SIG-M5 (cell line): ENCODE results near the gene ADAMTS16.

Experiments
- DNase-seq: peaks from one replicate; lab custom pipeline; 2025; lab: John Stamatoyannopoulos, UW

Gene ADAMTS16

DNA sequence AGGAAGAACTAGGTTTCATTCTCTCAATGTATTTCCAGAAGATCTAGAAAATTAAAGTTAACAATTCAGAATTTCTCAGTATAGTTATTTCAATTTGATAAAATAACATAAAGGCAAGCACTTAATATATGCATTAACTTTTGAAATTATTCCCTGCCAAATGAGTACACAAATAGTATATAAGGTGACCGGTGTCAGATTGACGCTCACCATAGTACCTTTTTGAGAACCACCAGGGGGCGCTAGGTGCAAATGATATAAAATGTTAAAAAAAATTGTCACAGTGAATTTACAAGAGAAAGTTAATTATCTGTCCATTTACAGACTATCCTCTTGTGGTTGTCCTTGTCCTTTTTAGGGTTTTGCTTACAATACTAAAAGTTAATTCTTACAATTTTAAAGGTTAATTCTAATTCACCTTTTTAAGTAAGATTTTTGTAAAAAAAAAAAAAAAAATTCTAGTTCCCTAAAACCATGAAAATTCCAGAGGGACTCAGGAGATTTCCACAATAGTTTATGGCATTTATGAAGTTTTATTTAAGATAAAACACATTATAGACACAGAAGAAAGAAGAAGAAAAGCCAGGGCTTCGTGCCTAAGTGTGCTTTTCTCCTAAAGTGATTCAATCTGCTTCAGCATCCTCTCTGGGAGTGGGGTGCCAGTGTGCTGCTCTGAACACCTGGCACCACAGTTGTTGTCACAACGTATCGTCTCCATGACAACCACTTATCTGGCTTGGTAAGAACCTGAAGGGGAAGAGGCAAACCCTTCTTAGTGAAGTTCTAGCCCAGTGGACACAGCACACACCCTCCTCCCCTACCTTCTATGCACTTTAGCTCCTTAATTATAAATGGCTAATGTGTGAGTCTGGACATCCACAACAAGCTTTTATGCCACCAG, 1.7 kb downstream of the ADAMTS16 start:
- DNase-seq: no peak

DNA sequence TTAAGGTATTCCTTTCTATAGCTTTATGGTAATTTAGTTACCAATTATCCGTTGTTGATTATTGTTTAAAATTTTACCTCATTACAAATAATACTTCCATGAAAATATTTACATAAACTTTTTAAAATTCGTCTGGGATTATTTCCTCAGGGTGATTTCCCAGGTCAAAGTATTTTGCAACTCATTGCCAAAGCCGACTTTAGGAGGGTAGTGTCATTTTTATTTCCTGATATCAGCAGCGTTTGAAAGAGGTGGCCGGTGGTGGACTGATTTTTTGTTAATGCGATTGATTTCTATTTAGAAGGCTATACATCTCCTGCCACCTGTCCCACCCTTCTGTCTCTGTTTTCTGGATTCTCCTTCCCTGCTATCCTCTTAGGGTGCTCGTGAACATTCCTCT, 4.3 kb downstream of the ADAMTS16 start:
- no peak for DNase-seq

DNA sequence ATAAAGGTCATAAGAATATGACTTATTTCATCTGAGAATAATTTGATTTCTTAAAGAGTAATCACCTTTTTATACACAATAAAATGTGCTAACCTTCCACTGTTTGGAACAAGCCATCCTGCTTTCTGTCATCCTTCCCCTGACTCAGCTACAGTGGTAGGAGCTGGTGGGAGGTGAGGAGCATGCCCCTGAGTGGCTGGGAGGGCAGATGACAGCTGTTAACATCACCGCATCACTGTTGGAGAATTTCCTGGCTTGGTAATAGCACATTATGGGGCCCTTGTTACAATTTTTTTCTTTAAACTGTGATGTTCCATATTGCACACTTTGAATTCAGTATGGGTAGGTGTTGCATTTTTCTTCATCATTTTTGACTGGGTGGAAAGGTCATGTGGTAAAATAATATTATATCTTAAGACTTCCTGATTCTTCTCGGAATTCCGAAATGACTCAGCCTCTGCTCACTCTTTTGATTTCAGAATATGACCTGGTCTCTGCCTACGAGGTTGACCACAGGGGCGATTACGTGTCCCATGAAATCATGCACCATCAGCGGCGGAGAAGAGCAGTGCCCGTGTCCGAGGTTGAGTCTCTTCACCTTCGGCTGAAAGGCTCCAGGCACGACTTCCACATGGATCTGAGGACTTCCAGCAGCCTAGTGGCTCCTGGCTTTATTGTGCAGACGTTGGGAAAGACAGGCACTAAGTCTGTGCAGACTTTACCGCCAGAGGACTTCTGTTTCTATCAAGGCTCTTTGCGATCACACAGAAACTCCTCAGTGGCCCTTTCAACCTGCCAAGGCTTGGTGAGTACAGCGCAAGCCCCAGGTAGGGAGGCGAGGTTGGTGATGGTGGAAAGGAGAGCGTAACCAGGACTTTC, 5.8 kb downstream of the ADAMTS16 start:
- DNase-seq: no peak

DNA sequence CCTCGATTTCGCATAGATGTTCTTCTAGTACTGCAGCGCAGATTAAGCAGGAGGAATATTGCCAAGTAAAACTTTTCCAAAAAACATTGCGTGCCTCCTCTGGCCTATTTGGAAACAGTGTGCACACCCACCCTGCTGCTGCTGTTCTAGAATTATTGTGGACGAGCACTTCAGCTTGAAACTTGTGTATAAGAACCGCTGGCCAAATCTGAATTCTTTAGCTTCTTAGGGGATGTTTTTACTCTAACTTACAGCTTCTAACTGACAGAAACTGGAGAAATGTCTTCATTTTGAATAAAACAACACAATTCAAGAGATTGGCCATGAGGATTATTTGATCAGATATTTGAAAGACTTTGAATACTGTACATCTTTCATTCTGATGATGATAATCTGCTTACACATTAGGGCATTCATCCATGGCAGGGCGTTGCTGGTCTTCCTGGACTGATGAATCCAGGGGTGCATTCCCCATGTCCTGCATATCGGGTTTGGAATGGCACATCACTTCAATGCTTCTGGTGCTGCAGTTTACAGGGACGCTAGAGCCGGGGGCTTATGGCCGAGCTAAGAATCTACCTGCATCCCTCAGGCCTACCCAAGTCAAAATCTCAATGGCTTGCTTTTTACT, 6.5 kb downstream of the ADAMTS16 start:
- no peak for DNase-seq

DNA sequence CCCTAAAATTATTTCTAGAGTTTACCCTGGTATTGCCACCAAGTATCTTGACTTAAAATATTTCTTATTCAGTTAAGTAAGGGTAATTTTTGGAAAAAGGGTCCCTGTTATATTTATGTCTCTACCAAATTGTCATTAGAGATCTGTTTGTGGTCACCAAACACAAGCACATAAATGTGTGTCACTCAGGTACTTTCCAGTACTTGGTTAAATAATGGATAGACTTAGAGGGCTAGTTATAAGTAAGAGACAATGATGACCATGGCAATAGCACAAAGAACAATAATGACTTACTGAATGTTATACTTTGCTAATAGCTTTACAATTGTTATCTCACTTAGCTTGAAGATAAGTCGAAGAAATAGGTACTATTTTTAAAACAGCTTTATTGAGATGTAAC, 9.0 kb downstream of the ADAMTS16 start:
- DNase-seq: no peak

DNA sequence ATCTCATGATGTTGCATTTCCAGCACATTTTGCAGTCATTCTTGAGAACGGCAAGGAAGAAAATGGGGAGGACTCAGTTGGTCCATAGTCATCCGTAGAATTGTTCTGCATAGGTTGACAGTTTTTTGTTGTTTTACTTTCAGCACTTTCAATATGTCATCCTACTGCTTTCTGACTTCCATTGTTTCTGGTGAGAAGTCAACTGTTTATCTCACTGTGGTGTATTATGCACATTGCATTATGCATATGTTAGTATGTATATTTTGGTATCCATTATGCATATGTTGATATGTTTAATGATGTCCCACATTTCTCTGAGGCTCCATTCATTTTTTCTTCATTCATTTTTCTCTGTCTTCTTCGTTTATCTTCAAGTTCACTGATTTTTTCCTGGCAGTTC, 10.5 kb downstream of the ADAMTS16 start:
- DNase-seq: no peak

DNA sequence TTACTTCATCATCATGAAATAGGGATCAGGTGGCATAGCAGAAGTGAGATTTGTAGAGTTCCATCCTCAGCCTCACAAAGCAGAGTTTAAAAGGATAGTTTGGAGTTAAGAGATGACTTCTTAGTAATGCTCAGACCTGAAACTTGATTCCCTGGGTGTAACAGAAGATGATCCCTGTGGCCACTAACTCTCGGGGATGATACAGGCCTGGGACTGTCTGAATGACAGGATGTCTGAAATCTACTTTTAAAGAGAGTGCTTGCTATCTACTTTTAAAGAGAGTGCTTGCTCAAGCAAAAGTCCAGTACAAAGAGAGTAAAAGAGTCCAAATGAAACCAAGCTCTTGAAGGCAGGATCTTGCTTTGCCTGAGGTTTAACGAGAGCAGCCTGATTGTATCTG, 14.6 kb downstream of the ADAMTS16 start:
- no peak for DNase-seq

DNA sequence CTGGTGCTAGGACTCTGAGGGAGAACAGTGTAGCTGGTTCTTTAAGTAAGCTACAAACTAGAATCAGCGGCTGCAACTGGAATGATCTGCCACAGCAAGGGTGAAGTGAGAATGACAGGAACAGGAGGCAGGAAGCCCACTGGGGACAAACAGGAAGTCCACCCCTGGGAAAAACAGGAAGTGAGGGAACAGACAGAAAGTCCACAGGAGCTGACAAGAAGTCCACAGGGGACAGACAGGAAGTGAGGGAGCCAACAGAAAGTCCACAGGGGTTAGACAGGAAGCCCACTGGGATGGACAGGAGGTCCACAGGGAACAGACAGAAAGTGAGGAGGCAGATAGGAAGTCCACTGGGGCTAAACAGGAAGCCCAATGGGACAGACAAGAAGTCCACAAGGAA, 15.5 kb downstream of the ADAMTS16 start:
- no peak for DNase-seq

DNA sequence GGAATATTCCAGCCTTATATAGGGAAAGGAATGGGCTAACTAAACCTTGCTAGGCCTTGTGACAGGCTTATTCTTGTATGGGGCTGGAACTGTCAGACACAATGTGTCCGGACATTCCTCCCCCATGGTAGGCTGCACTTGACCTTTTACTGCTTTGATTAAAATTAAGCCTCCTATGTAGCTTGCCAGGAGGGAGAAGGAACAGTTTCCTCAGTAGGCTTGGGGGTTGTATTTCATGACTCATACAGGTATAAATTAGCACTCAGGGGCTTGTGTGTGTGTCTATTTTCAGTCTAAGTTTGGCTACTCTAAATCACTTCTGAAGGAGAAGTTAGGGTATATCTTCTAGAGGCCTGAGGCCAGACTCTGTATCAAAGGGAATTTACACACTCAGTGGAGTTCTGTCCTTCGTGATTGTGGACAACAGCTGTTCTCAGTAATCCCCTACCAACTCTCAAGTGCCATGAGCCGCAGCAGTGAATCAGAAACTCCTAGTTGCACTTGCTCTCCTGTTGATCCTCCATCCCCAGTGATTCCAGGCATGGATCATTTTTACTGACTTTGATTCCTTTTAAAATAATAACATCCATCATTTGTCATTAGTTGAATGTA, 16.4 kb downstream of the ADAMTS16 start:
- DNase-seq: no peak

DNA sequence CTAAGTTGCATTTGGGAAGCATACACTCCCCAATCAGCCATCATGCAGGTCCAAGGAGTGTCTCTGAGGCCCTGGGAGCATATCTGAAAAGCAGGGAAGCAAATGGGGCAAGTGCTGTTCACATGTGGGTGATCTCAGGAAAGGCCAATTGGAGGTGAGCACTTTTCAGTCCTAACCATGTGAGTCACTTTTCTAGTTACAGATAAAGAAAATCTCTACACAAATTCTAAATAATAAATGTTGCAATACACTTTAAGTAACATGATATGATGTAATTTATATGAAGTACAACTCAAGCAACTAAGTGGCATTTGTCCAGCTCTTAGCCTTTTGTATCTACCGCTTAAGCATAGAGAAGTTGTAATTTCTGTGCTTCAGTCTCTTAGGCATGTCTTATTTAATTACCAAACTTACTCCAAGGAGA, 18.4 kb downstream of the ADAMTS16 start:
- no peak for DNase-seq

DNA sequence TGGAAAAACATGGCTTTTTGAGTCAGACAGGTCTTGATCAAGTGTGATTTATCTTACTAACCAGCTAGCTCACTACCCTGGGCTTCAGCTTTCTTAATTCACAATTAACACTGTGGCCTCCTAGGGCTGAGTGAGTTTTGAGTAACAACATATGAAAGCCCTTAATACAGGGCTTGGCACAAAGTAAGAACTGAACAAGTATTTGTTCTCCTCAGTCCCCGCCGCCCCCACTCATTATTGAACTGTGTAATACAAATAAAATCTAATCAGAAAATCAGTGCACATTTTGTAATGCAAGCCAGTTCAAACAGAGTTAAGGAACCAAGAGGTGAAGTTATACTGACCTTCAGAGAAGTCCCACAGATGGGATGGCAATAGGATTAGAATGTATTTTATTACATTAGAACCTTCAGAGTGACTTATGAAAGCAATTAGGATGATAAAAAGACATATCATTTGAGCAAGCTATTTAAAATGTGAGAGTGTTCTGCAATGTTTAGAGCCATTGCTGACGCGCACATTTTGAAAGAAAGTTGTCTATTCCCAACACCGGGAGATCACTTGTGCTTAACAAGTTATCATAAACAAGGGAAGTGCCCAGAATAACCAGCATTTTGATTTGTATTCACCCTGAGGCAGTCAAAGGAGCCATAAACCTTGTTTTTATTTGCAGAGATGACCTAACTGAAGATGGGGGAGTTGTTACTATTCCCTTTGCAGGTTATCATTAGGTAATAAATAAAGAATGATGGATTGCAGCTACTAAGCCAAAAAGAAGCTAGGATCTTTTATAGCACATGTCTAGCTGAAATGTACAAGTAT, 19.4 kb downstream of the ADAMTS16 start:
- DNase-seq: no peak

DNA sequence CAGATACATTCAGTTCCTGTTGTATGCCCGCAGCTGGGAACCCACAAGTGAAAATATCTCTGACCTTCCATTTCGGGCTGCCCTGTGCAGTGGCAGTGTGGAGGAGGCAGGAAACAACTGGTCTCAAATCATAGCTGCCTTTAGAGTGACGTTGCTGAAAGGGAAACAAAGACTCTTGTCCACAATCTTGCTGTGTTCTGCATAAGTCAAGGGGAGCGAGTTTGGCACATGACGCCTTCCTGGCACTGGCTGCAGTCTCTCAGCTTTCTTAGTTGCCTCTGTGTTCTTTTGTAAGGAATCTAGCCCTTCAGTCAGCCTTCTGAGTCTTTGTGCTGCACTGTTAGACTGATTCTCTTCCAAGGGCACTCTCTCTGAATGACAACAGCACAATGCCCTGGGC, 24.0 kb downstream of the ADAMTS16 start:
- DNase-seq: no peak

DNA sequence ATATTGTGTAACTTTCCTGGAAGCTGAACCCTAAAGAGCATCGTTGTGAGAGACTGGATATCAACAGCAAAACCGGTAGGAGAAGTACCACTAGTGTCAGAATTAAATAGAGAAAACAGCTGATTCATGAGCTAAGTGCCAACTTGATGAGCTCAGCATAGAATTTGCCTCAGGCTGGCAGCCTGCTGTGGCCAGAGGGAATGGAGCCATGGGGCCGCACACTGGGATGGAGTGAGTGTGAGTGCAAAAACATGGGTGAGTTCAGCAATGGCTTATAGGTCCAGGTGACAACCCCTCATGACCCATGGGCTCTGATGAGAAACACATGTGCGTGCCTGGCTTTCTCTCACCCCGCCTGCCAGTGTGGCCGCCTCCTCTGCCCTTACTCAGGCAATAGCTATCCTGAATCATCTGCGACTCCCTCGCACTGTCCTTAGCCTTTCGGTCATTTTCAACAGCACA, 25.4 kb downstream of the ADAMTS16 start:
- DNase-seq: no peak

DNA sequence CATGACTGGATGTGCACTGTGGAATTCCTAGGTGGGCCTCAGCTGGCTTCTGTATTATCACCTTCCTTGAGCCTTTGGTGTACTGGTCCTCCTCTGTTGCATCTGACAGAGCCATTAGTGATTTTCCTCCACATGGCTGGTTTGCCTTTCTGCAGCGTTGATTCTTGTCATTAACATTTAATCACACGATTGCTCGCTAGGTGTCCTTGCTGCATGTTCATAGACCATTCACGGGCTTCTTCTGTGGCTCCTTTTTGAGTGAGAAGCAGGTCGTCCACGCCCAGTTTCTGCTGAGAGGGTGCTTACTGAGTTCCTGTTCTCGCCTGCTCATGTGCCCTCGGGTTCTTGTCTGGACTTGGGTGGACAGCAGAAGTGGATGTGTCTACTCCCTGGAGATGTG, 29.3 kb downstream of the ADAMTS16 start:
- no peak for DNase-seq

DNA sequence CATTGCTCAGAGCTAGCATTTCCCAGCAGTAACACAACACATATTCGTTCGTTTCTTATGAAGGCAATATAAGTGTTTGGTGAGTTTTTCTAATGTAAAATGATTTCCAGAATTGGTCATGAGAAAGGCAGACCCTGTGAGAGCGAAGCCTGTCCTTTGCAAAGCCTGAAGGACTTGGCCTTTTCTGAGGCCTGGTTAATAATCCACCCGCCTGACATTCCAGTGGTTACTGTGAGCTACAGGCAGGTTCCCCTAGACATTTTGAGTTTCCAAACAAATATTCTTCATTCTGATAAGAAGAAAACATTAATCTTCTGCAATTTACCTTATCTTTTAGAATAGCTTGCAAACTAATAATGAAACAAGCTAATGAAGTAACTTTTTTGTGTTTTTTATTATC, 38.0 kb downstream of the ADAMTS16 start:
- DNase-seq: no peak

DNA sequence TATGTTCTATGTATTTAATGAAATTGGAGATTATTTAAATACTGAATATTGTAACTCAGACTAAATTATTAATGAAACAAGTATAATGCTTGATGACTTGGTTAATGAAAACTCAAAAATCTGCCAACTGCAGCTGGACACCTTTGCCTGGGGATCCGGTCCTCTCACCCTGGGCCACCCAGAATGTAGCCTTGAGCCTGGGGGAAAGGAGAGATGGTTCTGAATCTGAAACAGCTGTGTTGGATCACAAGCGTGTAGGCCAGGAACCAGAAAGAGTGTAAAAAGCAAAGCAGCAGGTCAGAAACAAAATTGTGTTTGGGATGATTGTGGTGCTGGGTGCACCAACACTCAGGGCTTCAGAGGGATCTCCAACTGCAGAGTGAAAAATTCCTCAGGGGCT, 38.5 kb downstream of the ADAMTS16 start:
- DNase-seq: no peak

DNA sequence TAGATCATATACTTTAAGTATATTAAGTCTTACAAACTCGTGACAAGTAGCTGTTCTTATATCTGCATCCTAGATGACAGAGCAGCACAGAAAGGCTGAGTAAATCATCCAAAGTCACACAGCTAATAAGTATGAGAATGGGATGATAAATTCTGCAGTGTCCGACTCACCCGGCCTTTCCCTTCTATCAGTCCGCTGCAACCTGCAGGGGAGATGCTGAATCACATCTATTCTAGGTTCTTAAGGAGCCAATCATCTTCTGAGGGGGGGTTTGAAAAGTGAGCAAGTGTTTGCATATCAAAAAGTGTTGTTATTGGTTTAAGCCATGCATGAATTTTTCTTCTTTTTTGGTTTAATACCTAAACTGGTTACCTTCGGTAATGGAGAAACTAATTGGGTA, 38.9 kb downstream of the ADAMTS16 start:
- no peak for DNase-seq

DNA sequence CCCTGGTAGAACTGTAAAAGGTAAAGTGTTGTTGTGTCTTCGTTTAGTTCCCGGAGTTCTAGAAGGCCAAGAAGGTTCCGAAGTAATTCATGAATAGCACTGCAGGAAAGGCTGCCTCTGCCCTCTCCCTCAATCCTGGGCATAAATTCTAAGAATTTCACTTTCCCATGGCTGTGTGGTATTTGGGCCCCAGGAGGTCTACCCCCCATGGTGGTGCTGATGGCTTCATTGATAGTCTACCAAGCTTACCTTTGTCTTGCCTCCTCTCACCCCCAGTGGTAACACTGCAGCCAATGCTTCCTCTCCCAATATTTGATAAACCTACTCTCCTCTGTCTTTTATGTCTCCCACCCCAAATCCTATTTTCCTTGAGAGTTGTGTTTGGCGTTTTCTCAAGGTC, 39.5 kb downstream of the ADAMTS16 start:
- no peak for DNase-seq

DNA sequence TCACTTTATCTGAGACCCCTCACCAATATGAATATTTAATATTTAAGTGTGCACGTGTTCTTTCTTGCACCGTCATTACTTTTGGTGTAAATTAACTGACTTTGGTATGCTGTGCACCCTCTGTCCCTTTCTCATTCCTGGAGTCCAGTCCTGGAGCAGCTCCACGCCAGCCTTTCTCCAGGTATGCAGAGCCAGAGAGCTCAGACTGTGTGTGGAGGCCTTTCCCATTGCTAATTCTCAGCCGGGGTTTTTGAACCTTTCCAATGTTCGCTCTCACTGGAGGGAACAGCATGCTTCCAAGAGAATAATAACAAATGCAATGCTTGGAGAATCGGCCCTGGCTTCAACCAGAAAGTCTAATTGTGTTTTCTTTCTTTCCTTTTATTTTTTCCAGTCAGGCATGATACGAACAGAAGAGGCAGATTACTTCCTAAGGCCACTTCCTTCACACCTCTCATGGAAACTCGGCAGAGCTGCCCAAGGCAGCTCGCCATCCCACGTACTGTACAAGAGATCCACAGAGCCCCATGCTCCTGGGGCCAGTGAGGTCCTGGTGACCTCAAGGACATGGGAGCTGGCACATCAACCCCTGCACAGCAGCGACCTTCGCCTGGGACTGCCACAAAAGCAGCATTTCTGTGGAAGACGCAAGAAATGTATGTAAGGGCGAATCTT, 41.7 kb downstream of the ADAMTS16 start:
- no peak for DNase-seq

DNA sequence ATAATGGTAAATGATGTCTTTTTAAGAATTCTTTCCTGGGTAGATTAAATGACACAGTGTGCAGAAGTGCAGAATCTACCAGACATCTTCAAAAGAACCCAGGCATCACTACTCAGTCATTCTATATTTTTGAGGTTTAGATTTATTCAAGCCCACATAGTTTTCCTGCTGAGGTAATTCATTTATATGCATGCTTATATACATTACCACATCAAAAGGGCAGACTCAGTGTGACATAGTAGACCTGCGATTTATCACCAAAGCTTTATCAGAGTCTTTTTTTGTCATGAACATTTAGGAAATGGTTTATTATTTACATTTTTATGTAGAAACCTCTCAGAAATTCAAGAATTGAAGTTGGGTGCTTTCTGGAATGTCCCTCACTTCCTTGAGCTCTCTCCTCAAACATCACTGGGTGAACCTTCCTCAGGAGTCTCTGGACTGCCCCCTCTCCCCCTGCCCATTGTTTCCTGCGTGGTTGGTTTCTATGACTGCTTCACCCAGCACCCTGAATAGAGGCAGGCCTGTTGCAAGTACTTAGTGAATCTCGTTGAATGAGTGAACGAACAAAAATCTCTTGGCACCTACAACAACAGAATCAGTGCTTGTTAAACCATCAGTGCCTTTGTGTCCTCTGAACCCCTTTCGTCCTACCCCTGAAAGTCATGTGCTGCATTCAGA, 42.5 kb downstream of the ADAMTS16 start:
- no peak for DNase-seq
